Measurements from ENCODE around the gene SSUH2. TPM values are rescaled to one million over a fixed set of nuclear protein-coding genes. Genes with fewer than 3 reads are reported as not detected.

SSUH2 gene
- total and polyA plus RNA-seq, 4 donors: 0.07 to 3.4 (median 0.34) TPM

GRCh38 chr3:8595252-8595651, 49.3 kb downstream of the SSUH2 start:
- TF ChIP-seq CTCF (IDR thresholded peaks at IDR 0.05; ENCODE audit: control extremely low read depth, extremely low read depth): no peak
- Histone ChIP-seq H3K4me1 (ENCODE audit: control insufficient read depth in 5 of 5, insufficient read depth in 5 of 5, low read length in 5 of 5) (peaks cover 0 to 4% (median 0%) of the 10 kb centered on the region in 5 donors), H3K9me3 (ENCODE audit: control insufficient read depth in 4 of 4, insufficient read depth in 3 of 4, low read length in 3 of 4) (no peaks in the 10 kb centered on the region), H3K9ac (ENCODE audit: insufficient read depth in 1 of 2, low read length in 2 of 2) (no peak overlapping the region), H3K27ac (ENCODE audit: low read depth in 1 of 2, low read length in 1 of 2) (no peak overlapping the region), H3K27me3 (ENCODE audit: control insufficient read depth in 3 of 3, insufficient read depth in 3 of 3, low read length in 2 of 3) (no peaks in the 10 kb centered on the region), H3K36me3 (ENCODE audit: control insufficient read depth in 4 of 4, insufficient read depth in 4 of 4, low read length in 4 of 4) (no peaks in the 10 kb centered on the region), H3K4me3 (no peak overlapping the region)
- 63 to 76% methylated on average over 3 of the region's 3 CpGs for WGBS, 2 donors
- DNase-seq (no peak), ATAC-seq (ENCODE audit: insufficient read depth, low FRiP score) (no peak)

GRCh38 chr3:8593021-8593827, 51.4 kb downstream of the SSUH2 start:
- no peak for TF ChIP-seq CTCF (IDR thresholded peaks at IDR 0.05; ENCODE audit: control extremely low read depth, extremely low read depth)
- Histone ChIP-seq H3K4me1 (ENCODE audit: control insufficient read depth in 5 of 5, insufficient read depth in 5 of 5, low read length in 5 of 5) (peaks cover 0 to 4% (median 0%) of the 10 kb centered on the region in 5 donors), H3K9me3 (ENCODE audit: control insufficient read depth in 4 of 4, insufficient read depth in 3 of 4, low read length in 3 of 4) (no peaks in the 10 kb centered on the region), H3K27ac (ENCODE audit: low read depth in 1 of 2, low read length in 1 of 2) (peak overlapping the region in 1 of 2 donors; percentile 60), H3K27me3 (ENCODE audit: control insufficient read depth in 3 of 3, insufficient read depth in 3 of 3, low read length in 2 of 3) (no peaks in the 10 kb centered on the region), H3K4me3 (no peak overlapping the region), H3K36me3 (ENCODE audit: control insufficient read depth in 4 of 4, insufficient read depth in 4 of 4, low read length in 4 of 4) (no peaks in the 10 kb centered on the region), H3K9ac (ENCODE audit: insufficient read depth in 1 of 2, low read length in 2 of 2) (no peak overlapping the region)
- DNase-seq (no peak), ATAC-seq (ENCODE audit: insufficient read depth, low FRiP score) (no peak)
- 77 to 79% methylated on average over 9 of the region's 9 CpGs for WGBS, 2 donors

GRCh38 chr3:8589880-8590556, 54.6 kb downstream of the SSUH2 start:
- no peak for TF ChIP-seq CTCF (IDR thresholded peaks at IDR 0.05; ENCODE audit: control extremely low read depth, extremely low read depth)
- Histone ChIP-seq H3K27ac (ENCODE audit: low read depth in 1 of 2, low read length in 1 of 2) (no peak overlapping the region), H3K9ac (ENCODE audit: insufficient read depth in 1 of 2, low read length in 2 of 2) (no peak overlapping the region), H3K27me3 (ENCODE audit: control insufficient read depth in 3 of 3, insufficient read depth in 3 of 3, low read length in 2 of 3) (no peaks in the 10 kb centered on the region), H3K9me3 (ENCODE audit: control insufficient read depth in 4 of 4, insufficient read depth in 3 of 4, low read length in 3 of 4) (peaks cover 0 to 2% (median 0%) of the 10 kb centered on the region in 4 donors), H3K4me1 (ENCODE audit: control insufficient read depth in 5 of 5, insufficient read depth in 5 of 5, low read length in 5 of 5) (peaks cover 0 to 4% (median 0%) of the 10 kb centered on the region in 5 donors), H3K4me3 (no peak overlapping the region), H3K36me3 (ENCODE audit: control insufficient read depth in 4 of 4, insufficient read depth in 4 of 4, low read length in 4 of 4) (no peaks in the 10 kb centered on the region)
- ATAC-seq (ENCODE audit: insufficient read depth, low FRiP score) (no peak), DNase-seq (no peak)
- WGBS, 2 donors: 79 to 90% methylated on average over 6 of the region's 6 CpGs

All from lung (tissue), 12 donors.